BLaER1 (cell line): ENCODE measurements around the gene ABHD4.
"Not testable (repeated sequence)": the region's sequence is repeated elsewhere in the genome, so short reads cannot be mapped to it uniquely, and the experiment has no call there.

ENCODE experiments used
- H3K27ac ChIP-seq: shearing (Covaris generic); formaldehyde crosslinking; 2 replicates; pipeline ENCODE4 v1.8.1; 2022
- H3K27me3 ChIP-seq: shearing (Covaris generic); formaldehyde crosslinking; 2 replicates; pipeline ENCODE4 v1.8.1; 2022
- H3K36me3 ChIP-seq: shearing (Covaris generic); formaldehyde crosslinking; 2 replicates; pipeline ENCODE4 v1.8.1; 2022
- H3K4me1 ChIP-seq: shearing (Covaris generic); formaldehyde crosslinking; 2 replicates; pipeline ENCODE4 v1.8.1; 2022
- H3K4me2 ChIP-seq: shearing (Covaris generic); formaldehyde crosslinking; 2 replicates; pipeline ENCODE4 v1.8.1; 2022
- H3K4me3 ChIP-seq: shearing (Covaris generic); formaldehyde crosslinking; 2 replicates; pipeline ENCODE4 v1.8.1; 2022
- H3K9ac ChIP-seq: shearing (Covaris generic); formaldehyde crosslinking; 2 replicates; pipeline ENCODE4 v1.8.1; 2022
- H3K9me3 ChIP-seq: shearing (Covaris generic); formaldehyde crosslinking; 2 replicates; pipeline ENCODE4 v1.8.1; 2022
- H4K20me1 ChIP-seq: shearing (Covaris generic); formaldehyde crosslinking; 2 replicates; pipeline ENCODE4 v1.8.1; 2022
- Cebpa-rat ChIP-seq: shearing (Covaris generic); IDR thresholded peaks from 2 replicates; pipeline ENCODE4 v1.8.1; 2022

The ABHD4 gene

GRCh38 chr14:22600027-22600426, 1.9 kb downstream of the ABHD4 start:
- H3K9ac ChIP-seq = peak overlapping the region; percentile 81; the same call in 1 of the 2 replicates
- no peak for TF ChIP-seq Cebpa-rat

GRCh38 chr14:22601456-22601855, 3.4 kb downstream of the ABHD4 start:
- no peak overlapping the region for H3K9ac ChIP-seq
- H3K4me2 ChIP-seq = peak overlapping the region; percentile 83; the same call in 1 of the 2 replicates
- H3K27me3 ChIP-seq = peaks cover 12% of the 10 kb centered on the region; the same call in 1 of the 2 replicates
- no peak overlapping the region for H3K27ac ChIP-seq
- H3K9me3 ChIP-seq = peaks cover 6% of the 10 kb centered on the region; the same call in 1 of the 2 replicates
- H3K4me3 ChIP-seq = no peak overlapping the region
- peaks cover 51% of the 10 kb centered on the region for H3K36me3 ChIP-seq
- H4K20me1 ChIP-seq = no peaks in the 10 kb centered on the region
- TF ChIP-seq Cebpa-rat = no peak
- peaks cover 46% of the 10 kb centered on the region for H3K4me1 ChIP-seq

More at GRCh38 chr14:22600027-22600426, 1.9 kb downstream of the ABHD4 start:
- Histone ChIP-seq H3K27me3 (peaks cover 12% of the 10 kb centered on the region; the same call in 1 of the 2 replicates), H3K27ac (no peak overlapping the region), H3K4me3 (peak overlapping the region; percentile 82; the same call in 1 of the 2 replicates), H3K4me1 (peaks cover 46% of the 10 kb centered on the region), H3K36me3 (peaks cover 37% of the 10 kb centered on the region), H3K4me2 (peak overlapping the region; percentile 83), H3K9me3 (peaks cover 6% of the 10 kb centered on the region; the same call in 1 of the 2 replicates), H4K20me1 (no peaks in the 10 kb centered on the region)

- H3K36me3 ChIP-seq = peaks cover 56% of the 10 kb centered on the region
- H4K20me1 ChIP-seq = no peaks in the 10 kb centered on the region
These were observed 3.9 kb downstream of the ABHD4 start for GRCh38 chr14:22601996-22602395.

GRCh38 chr14:22602862-22603261, 4.8 kb downstream of the ABHD4 start:
- Histone ChIP-seq H3K9me3 (peaks cover 6% of the 10 kb centered on the region; the same call in 1 of the 2 replicates), H4K20me1 (no peaks in the 10 kb centered on the region), H3K9ac (no peak overlapping the region), H3K27ac (no peak overlapping the region), H3K4me3 (no peak overlapping the region), H3K4me1 (peaks cover 40% of the 10 kb centered on the region), H3K4me2 (no peak overlapping the region), H3K27me3 (peaks cover 12% of the 10 kb centered on the region; the same call in 1 of the 2 replicates), H3K36me3 (peaks cover 65% of the 10 kb centered on the region)
- no peak for TF ChIP-seq Cebpa-rat

More at GRCh38 chr14:22601996-22602395, 3.9 kb downstream of the ABHD4 start:
- H3K27ac ChIP-seq = no peak overlapping the region
- H3K9me3 ChIP-seq = peaks cover 6% of the 10 kb centered on the region; the same call in 1 of the 2 replicates
- peaks cover 12% of the 10 kb centered on the region; the same call in 1 of the 2 replicates for H3K27me3 ChIP-seq
- TF ChIP-seq Cebpa-rat = no peak
- H3K4me2 ChIP-seq = peak overlapping the region; percentile 83; the same call in 1 of the 2 replicates
- no peak overlapping the region for H3K9ac ChIP-seq
- H3K4me1 ChIP-seq = peaks cover 46% of the 10 kb centered on the region
- no peak overlapping the region for H3K4me3 ChIP-seq

GRCh38 chr14:22606380-22606779, 8.3 kb downstream of the ABHD4 start:
- peaks cover 98% of the 10 kb centered on the region for H3K36me3 ChIP-seq
- H3K27ac ChIP-seq = no peak overlapping the region
- peaks cover 6% of the 10 kb centered on the region; the same call in 1 of the 2 replicates for H3K9me3 ChIP-seq
- H3K4me2 ChIP-seq = no peak overlapping the region
- no peak for TF ChIP-seq Cebpa-rat
- H3K4me3 ChIP-seq = no peak overlapping the region
- H3K4me1 ChIP-seq = peaks cover 10% of the 10 kb centered on the region; the same call in 1 of the 2 replicates
- no peaks in the 10 kb centered on the region for H4K20me1 ChIP-seq
- H3K27me3 ChIP-seq = no peaks in the 10 kb centered on the region
- H3K9ac ChIP-seq = no peak overlapping the region

GRCh38 chr14:22607291-22607690, 9.2 kb downstream of the ABHD4 start:
- H3K4me3 ChIP-seq = no peak overlapping the region
- H3K27me3 ChIP-seq = no peaks in the 10 kb centered on the region
- no peak overlapping the region for H3K4me2 ChIP-seq
- TF ChIP-seq Cebpa-rat = no peak
- H3K36me3 ChIP-seq = peaks cover 98% of the 10 kb centered on the region
- H3K27ac ChIP-seq = no peak overlapping the region
- H4K20me1 ChIP-seq = no peaks in the 10 kb centered on the region
- peaks cover 6% of the 10 kb centered on the region; the same call in 1 of the 2 replicates for H3K9me3 ChIP-seq
- H3K9ac ChIP-seq = no peak overlapping the region
- H3K4me1 ChIP-seq = 0 out of 2 replicates have a peak, but pooled peaks cover 1% of the 10 kb centered on the region

GRCh38 chr14:22610931-22611330, 12.8 kb downstream of the ABHD4 start:
- H4K20me1 ChIP-seq = no peaks in the 10 kb centered on the region
- H3K4me2 ChIP-seq = no peak overlapping the region
- no peak for TF ChIP-seq Cebpa-rat
- H3K9me3 ChIP-seq = no peaks in the 10 kb centered on the region
- no peaks in the 10 kb centered on the region for H3K27me3 ChIP-seq
- H3K27ac ChIP-seq = no peak overlapping the region
- H3K4me1 ChIP-seq = peaks cover 19% of the 10 kb centered on the region
- H3K9ac ChIP-seq = no peak overlapping the region
- H3K36me3 ChIP-seq = peaks cover 64% of the 10 kb centered on the region
- no peak overlapping the region for H3K4me3 ChIP-seq

- Histone ChIP-seq H3K27ac (no peak overlapping the region), H3K4me1 (peaks cover 19% of the 10 kb centered on the region), H3K27me3 (no peaks in the 10 kb centered on the region), H3K9me3 (no peaks in the 10 kb centered on the region), H3K4me2 (peak overlapping the region; percentile 50), H3K36me3 (peaks cover 42% of the 10 kb centered on the region), H3K9ac (no peak overlapping the region), H4K20me1 (no peaks in the 10 kb centered on the region), H3K4me3 (no peak overlapping the region)
- no peak for TF ChIP-seq Cebpa-rat
These were observed 15.1 kb downstream of the ABHD4 start for GRCh38 chr14:22613106-22613695.

GRCh38 chr14:22613736-22614239, 15.7 kb downstream of the ABHD4 start:
- Histone ChIP-seq H3K4me1 (peaks cover 19% of the 10 kb centered on the region), H3K27me3 (no peaks in the 10 kb centered on the region), H3K9ac (no peak overlapping the region), H3K4me2 (peak overlapping the region; percentile 50), H3K36me3 (peaks cover 37% of the 10 kb centered on the region), H3K27ac (no peak overlapping the region), H3K4me3 (no peak overlapping the region), H4K20me1 (no peaks in the 10 kb centered on the region), H3K9me3 (no peaks in the 10 kb centered on the region)
- no peak for TF ChIP-seq Cebpa-rat

GRCh38 chr14:22614240-22614799, 16.2 kb downstream of the ABHD4 start:
- Histone ChIP-seq H3K4me2 (peak overlapping the region; percentile 50), H3K4me1 (peaks cover 19% of the 10 kb centered on the region), H3K27me3 (no peaks in the 10 kb centered on the region), H3K27ac (no peak overlapping the region), H3K36me3 (peaks cover 31% of the 10 kb centered on the region), H4K20me1 (no peaks in the 10 kb centered on the region), H3K4me3 (no peak overlapping the region), H3K9ac (no peak overlapping the region), H3K9me3 (no peaks in the 10 kb centered on the region)
- no peak for TF ChIP-seq Cebpa-rat

GRCh38 chr14:22615765-22616164, 17.7 kb downstream of the ABHD4 start:
- H3K4me2 ChIP-seq, H4K20me1 ChIP-seq, H3K4me3 ChIP-seq, H3K9ac ChIP-seq, H3K9me3 ChIP-seq, H3K27me3 ChIP-seq, H3K27ac ChIP-seq: not testable (repeated sequence)
- H3K36me3 ChIP-seq = peaks cover 17% of the 10 kb centered on the region
- H3K4me1 ChIP-seq = peaks cover 19% of the 10 kb centered on the region
